HG02623 (cell line): ENCODE measurements around the gene CYP2D6.
"Not testable (repeated sequence)": the region's sequence is repeated elsewhere in the genome, so short reads cannot be mapped to it uniquely, and the experiment has no call there.

ENCODE experiments used
- ATAC-seq: cut with Tn5 transposase; IDR thresholded peaks from one replicate; pipeline ENCODE4 v1.9.1; 2021; ENCODE audit warnings: moderate library complexity; ENCODE audit not compliant: unreplicated experiment

The CYP2D6 gene

GRCh38 chr22:42135688-42136087, 5.1 kb upstream of the CYP2D6 start:
- ATAC-seq, result not testable (repeated sequence)

- ATAC-seq, result no peak
Observed at GRCh38 chr22:42134100-42135020, 3.8 kb upstream of the CYP2D6 start.

GRCh38 chr22:42132457-42132856, 1.8 kb upstream of the CYP2D6 start:
- no peak for ATAC-seq

GRCh38 chr22:42131562-42131961, 952 bp upstream of the CYP2D6 start:
- ATAC-seq, result no peak

GRCh38 chr22:42130182-42130581, 428 bp downstream of the CYP2D6 start:
- not testable (repeated sequence) for ATAC-seq

- ATAC-seq, result not testable (repeated sequence)
Observed at GRCh38 chr22:42128776-42129694, 1.6 kb downstream of the CYP2D6 start.

GRCh38 chr22:42128007-42128406, 2.6 kb downstream of the CYP2D6 start:
- not testable (repeated sequence) for ATAC-seq

- no peak for ATAC-seq
Observed at GRCh38 chr22:42127606-42128005, 3.0 kb downstream of the CYP2D6 start.

- not testable (repeated sequence) for ATAC-seq
Observed at GRCh38 chr22:42123529-42123928, 7.1 kb downstream of the CYP2D6 start.

GRCh38 chr22:42120231-42121021, 10.2 kb downstream of the CYP2D6 start:
- ATAC-seq, result not testable (repeated sequence)

- ATAC-seq, result no peak
Observed at GRCh38 chr22:42116848-42117424, 13.7 kb downstream of the CYP2D6 start.

GRCh38 chr22:42115420-42115830, 15.2 kb downstream of the CYP2D6 start:
- not testable (repeated sequence) for ATAC-seq

- ATAC-seq, result no peak
Observed at GRCh38 chr22:42114721-42115120, 15.9 kb downstream of the CYP2D6 start.

- ATAC-seq, result not testable (repeated sequence)
Observed at GRCh38 chr22:42112793-42113192, 17.8 kb downstream of the CYP2D6 start.

GRCh38 chr22:42111798-42112197, 18.8 kb downstream of the CYP2D6 start:
- no peak for ATAC-seq

- no peak for ATAC-seq
Observed at GRCh38 chr22:42108848-42109247, 21.8 kb downstream of the CYP2D6 start.

GRCh38 chr22:42104332-42104860, 26.2 kb downstream of the CYP2D6 start:
- ATAC-seq, result not testable (repeated sequence)

- no peak for ATAC-seq
Observed at GRCh38 chr22:42101199-42101598, 29.4 kb downstream of the CYP2D6 start.

- ATAC-seq, result no peak
Observed at GRCh38 chr22:42091455-42091782, 39.2 kb downstream of the CYP2D6 start.
